Hypothalamus (tissue), 51 donors: ENCODE measurements around the gene FFAR2.
"Not testable (repeated sequence)": the region's sequence is repeated elsewhere in the genome, so short reads cannot be mapped to it uniquely, and the experiment has no call there.

Experiments
- DNase-seq, 51 donors: peaks; one replicate each; lab custom pipeline; 2025; lab: John Stamatoyannopoulos, UW

Gene FFAR2

DNA sequence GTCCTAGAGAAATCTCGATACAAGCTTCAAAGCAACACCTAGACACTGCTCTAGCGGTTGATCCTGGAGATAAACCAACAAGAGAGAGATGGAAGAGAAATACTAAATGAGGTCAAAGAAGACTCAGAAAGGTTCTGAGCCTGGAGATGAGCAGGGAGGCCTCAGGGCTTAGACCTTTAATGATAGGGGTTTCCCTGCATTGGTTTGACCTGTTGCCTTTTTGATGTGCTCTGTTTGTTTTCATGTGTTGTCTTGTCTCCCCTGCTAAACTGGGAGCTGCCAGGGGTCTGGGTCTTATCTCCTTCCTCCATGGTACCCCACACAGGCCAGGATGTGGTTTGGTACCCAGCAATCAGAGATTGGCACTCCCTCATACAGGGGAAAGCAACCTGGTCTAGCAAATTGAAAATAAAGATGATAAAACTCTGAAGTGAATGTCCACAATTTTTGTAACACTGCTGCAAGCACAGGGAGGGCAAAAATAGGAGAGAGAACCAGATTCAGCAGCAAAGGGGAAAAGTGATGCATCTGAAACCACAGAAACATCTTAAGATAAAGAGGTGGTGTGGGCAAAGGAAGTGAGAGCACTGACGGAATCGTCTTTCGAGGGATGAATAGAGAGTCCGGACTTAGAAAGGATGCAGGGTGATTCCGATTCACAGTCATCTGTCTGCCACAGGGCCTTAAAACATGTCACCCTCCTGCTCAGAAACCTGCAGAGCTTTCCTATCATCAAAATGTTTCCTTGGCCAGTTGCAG is 3.5 kb downstream of the FFAR2 start:
- DNase-seq, result no peak

GRCh38 chr19:35454663-35455062 is 6.6 kb downstream of the FFAR2 start:
- no peak for DNase-seq

DNA sequence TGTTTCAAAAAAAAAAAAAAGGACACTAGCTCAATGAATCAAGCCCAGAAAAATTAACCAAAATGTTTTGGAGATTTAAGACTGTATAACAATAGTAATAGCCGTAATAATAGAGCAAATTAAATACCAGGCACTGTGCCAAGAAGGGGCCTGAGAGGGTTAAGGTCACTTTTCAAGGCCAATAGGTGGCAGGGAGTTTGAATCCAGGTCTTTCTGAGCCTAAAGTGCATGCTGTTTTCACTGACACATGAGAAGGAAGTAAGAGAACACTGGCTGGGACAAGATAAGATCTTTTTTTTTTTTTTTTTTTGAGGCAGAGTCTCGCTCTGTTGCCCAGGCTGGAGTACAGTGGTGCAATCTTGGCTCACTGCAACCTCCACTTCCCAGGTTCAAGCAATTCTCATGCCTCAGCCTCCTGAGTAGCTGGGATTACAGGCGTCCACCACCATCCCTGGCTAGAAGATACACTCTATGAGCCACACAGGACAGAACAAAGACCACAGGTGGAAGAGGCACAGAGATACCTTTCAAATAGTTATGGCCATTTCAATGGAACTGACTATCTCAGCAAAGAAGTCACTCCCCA is 7.7 kb downstream of the FFAR2 start:
- no peak for DNase-seq

DNA sequence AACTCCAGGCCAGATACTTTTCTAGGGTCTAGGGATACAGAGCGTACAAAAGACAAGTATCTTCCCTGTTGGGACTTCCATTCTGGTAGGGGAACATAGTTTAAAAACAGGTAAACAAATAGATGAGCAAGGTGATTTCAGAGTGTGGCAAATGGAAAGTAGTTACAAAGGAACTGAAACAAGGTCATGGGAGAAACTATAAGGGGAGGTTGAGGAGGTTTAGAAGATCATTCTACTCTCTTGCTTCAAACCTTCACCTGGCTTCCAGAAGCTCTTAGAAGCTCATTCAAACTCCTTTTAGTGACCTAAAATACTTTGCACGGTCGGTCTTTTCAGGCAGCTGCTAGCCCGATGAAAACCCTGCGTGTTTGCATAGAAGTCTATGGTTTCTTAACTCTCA is 9.1 kb downstream of the FFAR2 start:
- no peak for DNase-seq

DNA sequence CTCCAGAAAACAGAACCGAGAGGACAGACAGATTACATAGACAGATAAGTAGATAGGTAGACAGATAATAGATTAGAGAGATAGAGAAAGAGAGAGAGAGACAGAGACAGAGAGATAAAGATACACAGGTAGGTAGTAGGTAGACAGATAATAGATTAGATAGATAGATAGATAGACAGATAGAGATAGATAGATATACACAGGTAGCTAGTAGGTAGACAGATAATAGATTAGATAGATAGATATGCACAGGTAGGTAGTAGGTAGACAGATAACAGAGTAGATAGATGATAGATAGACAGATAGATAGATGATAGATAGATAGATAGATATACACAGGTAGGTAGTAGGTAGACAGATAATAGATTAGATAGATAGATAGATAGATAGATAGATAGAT is 10.1 kb downstream of the FFAR2 start:
- DNase-seq, result no peak

- DNase-seq, result peak in 1 of 51 donors; percentile 16
Measured at GRCh38 chr19:35458731-35459391, 10.8 kb downstream of the FFAR2 start.

- DNase-seq, result peak in 2 of 51 donors; percentile 15 to 28
Measured at GRCh38 chr19:35459414-35460082, 11.5 kb downstream of the FFAR2 start.

GRCh38 chr19:35460608-35461007 is 12.6 kb downstream of the FFAR2 start:
- DNase-seq, result no peak

DNA sequence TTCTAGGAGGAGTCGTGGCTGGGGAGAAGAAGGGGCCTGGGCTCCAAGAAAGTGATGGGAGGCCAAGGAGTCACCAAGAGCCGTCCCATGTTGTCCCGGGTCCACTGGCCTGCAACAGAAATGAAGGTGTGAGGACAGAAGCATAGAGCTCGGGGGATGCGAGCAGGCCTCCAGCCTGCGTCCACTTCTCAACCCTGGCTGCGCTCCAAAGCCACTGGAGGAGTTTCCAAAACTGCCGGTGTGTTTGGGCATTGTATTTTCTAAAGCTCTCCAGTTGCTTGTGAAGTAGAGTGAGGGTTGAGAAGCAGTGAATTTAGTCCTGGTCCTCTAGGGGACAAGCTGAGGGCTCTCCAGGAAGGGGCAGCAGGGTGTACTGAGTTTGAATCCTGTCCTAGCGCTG is 13.0 kb downstream of the FFAR2 start:
- no peak for DNase-seq

DNA sequence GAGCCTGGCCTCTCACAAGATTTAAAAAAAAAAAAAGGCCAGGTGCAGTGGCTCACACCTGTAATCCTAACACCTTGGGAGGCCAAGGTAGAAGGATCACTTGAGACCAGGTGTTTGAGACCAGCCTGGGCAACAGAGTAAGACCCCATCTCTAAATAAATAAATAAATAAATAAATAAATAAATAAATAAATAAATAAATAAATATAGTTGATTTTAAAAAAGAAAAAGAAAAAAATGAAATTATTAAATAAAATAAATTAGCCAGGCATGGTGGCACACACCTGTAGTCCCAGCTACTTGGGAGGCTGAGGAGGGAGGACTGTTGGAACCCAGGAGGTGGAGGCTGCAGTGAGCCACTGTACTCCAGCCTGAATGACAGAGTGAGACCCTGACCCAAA is 13.7 kb downstream of the FFAR2 start:
- DNase-seq, result not testable (repeated sequence)

GRCh38 chr19:35462476-35462953 is 14.5 kb downstream of the FFAR2 start:
- peak in 1 of 51 donors; percentile 10 for DNase-seq

DNA sequence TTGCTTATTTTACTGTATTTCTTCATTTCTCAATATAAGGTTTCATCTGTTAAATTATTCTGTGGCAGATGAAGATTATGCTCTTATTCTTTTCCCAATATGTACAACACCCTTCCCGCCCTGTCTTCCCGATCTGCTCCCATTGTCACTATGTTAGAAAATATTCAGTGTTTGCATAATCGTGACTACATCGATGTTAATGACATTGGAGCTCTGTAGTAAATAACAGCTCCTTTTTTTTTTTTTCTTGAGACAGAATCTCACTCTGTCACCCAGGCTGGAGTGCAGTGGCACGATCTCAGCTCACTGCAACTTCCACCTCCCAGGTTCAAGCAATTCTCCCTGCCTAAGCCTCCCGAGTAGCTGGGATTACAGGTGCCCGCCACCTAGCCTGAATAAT is 14.9 kb downstream of the FFAR2 start:
- not testable (repeated sequence) for DNase-seq

DNA sequence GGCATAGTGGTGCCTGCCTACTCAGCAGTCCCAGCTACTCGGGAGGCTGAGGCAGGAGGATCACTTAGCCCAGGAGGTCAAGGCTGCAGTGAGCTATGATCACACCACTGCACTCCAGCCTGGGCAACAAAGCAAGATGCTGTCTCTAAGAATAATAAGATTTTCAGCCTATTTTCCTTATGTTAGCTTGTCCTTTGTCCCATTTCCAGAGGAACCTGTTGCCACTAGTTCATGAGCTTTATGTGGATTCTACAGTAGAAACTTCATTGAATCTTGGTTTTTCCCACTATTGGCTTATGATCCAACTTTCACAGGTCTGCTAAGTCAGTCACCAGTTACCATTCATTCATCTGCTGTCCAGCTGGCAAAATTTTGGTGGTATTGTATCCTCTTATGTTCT is 18.2 kb downstream of the FFAR2 start:
- no peak for DNase-seq

GRCh38 chr19:35468637-35469036 is 20.6 kb downstream of the FFAR2 start:
- DNase-seq, result peak in 13 of 51 donors; percentile 6 to 38 (median 16)

DNA sequence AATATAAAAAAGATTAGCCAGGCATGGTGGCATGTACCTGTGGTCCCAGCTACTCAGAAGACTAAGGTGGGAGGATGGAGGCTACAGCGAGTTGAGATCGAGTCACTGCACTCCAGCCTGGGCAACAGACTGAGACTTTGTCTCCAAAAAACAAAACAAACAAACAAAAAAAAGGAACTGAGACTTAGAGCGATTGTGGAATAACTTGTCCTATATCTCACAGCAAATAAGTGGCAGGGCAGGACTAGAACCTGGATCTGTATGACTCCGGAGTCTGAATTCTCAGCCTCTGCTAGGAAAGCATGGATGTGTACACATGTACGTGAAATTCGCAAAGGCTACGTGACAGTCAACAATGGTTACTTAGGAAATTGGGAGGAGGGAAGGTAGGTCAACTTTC is 22.1 kb downstream of the FFAR2 start:
- DNase-seq, result no peak

- DNase-seq, result not testable (repeated sequence)
Measured at GRCh38 chr19:35471075-35471474, 23.0 kb downstream of the FFAR2 start.

GRCh38 chr19:35471946-35472345 is 23.9 kb downstream of the FFAR2 start:
- no peak for DNase-seq

GRCh38 chr19:35474104-35474503 is 26.0 kb downstream of the FFAR2 start:
- DNase-seq, result no peak

DNA sequence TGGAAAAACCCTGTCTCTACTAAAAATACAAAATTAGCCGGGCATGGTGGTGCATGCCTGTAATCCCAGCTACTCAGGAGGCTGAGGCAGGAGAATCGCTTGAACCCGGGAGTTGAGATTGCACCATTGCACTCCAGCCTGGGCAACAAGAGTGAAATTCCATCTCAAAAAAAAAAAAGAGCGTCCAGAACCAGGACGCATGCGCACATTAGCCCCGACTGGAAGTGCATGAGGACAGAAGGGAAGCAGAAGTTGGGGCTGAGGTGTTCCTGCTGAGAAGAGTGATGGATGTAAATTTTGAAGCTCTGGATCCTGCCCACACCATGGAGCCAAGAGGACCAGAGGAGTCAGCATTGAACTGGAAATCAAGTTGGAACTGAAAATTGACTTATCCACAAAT is 26.5 kb downstream of the FFAR2 start:
- not testable (repeated sequence) for DNase-seq

- no peak for DNase-seq
Measured at GRCh38 chr19:35476149-35476548, 28.1 kb downstream of the FFAR2 start.
